Activated T-cell treated with anti-CD3 and anti-CD28 coated beads for 4 hours (primary cell): ENCODE results near the gene TRIP12.
"Not testable (repeated sequence)": the region's sequence is repeated elsewhere in the genome, so short reads cannot be mapped to it uniquely, and the experiment has no call there.

Experiments used
- DNase-seq: peaks from one replicate; pipeline ENCODE4 v3.0.0-alpha.2; 2020

The TRIP12 gene

DNA sequence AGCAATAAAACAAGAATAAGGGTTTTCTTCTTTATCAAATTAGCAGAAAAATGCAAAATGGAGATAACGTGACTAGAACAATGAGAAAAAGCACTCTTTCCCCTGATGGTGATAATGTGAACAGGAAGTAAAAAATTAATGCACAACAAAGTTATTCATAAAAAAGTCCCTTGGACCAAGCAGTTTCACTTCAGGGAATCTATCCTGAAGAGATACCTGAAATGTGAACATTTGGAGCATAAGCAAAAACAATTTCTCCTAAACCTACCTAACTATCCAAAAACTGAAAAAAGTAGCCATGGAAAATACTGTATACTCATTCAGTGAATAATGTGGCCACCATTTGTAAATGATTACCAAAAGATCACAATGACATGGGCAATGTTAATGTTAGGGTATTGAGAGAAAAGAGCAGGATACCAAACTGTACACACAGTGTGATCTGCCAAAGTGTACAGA lies 48.7 kb downstream of the TRIP12 start:
- DNase-seq, result no peak

DNA sequence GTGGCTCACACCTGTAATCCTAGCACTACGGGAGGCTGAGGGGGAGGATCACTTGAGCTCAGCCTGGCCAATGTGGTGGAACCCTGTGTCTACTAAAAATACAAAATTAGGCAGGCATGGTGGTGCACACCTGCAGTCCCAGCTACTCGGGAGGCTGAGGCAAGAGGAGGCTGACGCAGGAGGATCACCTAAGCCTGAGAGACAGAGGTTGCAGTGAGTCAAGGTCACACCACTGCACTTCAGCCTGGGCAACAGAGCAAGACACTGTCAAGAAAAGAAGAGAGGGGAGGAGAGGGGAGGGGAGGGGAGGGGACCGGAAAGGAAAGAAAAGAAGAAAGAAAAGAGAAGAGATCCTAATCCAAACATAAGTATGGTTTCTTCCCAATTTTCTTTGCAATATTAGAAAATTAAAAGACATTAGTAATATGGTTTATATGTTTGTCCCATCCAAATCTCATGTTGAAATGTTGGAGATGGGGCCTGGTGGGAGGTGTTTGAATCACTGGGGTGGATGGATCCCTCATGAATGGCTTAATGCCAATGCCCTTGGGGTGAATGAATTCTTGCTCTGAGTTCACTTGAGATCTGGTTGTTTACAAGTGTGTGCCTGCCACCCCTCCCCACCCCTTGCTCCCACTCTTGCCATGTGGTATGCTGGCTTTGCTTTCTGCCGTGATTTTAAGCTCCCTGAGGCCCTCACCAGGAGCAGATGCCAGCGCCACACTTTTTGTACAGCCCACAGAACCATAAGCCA lies 50.7 kb downstream of the TRIP12 start:
- no peak for DNase-seq

DNA sequence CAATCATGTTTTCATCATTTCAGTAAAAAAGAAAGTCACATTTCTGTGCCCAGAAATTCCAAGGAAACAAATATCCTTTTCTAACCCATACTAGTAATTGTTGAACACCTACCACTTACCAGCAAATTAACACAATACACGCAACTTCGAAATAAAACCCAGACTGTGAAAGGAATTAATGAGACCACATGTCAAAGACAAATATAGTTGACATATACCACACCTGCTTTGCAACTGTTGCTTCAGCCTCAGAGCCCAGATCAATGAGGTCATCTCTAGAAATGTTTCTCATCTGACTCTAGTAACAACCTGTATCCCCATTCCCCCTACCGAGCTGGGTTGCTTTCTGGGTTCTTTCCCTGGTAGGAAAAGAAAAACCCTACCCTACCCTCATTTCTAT lies 52.6 kb downstream of the TRIP12 start:
- DNase-seq, result no peak

DNA sequence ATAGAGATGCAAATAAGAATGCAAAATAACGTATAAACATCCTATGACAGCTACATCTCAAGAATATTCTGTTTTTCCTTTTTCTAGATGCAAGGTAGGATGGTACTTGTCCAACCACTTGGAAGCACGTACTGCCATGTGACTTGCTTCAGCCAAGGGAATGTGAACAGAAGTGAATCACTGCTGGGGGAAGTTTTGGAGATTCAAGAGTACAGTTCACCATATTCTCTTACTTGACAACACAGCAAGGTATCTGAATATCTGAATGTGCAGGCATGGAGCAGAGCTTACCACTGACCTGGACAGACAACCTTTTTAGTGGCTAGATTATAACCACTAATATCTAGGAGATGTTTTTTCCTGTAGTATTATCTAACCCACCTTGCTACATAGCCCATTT lies 53.0 kb downstream of the TRIP12 start:
- no peak for DNase-seq

DNA sequence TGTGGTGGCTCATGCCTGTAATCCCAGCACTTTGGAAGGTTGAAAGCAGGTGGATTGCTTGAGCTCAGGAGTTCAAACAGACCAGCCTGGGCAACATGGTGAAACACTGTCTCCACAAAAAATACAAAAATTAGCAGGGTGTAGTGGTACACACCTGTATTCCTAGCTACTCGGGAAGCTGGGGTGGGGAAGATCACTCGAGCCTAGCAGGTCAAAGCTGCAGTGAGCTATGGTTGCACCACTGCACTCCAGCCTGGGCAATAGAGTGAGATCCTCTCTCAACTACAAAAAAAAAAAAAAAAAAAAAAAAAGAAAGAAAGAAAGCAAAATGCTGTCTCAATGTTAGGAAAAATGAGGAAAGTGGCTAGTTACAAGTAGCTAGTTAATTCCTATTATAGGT lies 56.8 kb downstream of the TRIP12 start:
- DNase-seq, result no peak

DNA sequence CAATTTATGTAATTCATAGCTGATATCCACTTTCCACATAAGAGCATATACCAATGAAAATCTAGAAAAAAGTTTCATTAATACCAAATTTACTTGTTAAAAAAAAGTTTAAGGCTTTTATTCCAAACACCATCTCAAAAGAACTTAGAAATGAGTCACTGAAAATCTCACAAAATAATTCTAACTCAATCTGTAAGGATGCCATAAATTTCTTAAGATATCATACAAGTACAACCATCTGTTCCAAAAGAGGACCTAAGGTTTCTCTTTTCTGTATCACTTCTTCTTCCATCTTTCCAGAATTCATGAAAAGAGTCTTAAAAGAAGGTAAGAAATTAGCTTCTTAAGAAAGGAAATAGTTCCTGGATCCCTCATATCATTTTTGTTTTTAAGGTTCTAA lies 60.4 kb downstream of the TRIP12 start:
- DNase-seq, result no peak

DNA sequence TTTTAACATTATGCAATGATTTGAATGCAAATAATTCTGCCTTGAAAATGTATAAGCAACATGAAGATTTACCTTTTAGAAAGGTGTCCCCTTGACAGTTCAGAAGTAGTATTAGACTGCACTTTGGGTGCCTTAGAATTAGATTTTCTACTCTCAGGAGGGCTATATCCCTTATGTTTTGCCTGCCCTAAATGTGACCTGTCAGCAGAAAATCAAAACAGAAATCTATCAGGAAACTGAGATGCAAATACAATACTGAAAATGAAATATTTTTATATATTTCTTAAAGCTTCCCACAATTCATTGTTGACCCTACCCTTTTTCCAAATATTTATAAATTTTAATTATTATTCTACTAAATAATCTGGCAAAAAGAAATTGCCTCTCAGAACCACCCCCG lies 61.5 kb downstream of the TRIP12 start:
- no peak for DNase-seq

DNA sequence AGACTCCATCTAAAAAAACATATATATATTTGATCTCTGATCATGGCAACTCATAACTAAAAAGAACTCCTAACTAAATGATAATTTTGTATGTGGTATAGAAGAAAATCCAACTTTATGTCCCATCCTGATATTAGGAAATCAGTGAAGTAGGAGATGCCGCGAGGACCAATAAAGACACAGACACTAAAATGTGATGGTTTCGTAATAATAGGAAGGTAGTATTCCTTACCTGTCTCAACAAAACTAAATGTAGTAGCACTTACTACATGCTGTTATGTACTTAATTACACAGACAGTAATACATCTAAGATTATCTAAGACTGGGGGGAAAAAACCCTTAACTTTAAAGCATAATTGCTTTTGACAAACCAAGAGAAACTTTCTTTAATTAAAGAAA lies 63.5 kb downstream of the TRIP12 start:
- DNase-seq, result no peak

DNA sequence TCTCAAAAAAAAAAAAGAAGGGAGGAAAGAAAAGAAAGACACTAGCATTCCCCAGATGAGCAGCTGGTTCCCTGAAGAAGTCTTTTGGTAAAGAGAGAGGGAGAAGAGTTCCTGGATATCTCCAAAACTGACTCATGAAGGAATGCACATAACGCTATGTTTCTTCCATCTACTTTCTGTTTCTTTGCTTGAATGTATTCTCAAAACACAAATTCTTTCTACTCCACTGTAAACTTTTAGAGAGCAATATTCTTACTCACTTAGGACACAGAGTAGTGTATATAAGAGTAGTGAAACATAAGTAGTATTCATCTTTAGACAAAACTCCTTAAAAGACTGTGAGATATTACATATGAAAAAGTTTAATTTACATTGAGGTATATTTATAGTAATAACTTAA lies 64.2 kb downstream of the TRIP12 start:
- no peak for DNase-seq

DNA sequence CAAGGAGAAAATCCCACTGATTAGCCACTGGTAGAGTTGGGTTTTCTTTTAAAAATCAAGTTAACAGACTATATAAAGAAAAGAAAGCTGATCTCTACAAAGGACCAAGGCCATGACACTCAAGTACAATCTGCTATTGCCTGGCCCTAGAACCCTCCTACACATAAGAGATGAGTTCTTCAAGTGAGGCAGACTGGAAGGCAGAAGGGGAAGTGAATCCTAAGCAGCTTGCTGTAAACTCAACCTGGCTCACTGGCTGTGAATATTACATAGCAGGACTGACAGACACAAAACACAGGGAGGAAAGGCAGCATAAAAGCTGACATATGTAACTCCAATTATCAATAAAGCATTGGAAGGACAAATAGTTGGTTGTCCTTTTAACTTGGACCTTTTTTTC lies 65.4 kb downstream of the TRIP12 start:
- no peak for DNase-seq

DNA sequence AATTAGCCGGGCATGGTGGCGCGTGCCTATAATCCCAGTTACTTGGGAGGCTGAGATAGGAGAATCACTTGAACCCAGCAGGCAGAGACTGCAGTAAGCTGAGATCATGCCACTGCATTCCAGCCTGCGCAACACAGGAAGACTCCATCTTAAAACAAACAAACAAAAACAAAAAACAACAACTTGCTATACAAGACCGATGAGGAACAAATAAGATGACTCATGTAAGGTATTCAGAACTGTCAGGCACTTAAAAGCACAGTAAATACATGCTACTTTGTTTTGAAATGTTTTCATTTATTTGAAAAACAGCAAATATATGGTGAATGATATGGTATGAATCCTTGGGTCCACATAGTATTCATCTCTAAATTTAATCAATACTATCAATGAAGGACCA lies 66.7 kb downstream of the TRIP12 start:
- DNase-seq, result no peak

DNA sequence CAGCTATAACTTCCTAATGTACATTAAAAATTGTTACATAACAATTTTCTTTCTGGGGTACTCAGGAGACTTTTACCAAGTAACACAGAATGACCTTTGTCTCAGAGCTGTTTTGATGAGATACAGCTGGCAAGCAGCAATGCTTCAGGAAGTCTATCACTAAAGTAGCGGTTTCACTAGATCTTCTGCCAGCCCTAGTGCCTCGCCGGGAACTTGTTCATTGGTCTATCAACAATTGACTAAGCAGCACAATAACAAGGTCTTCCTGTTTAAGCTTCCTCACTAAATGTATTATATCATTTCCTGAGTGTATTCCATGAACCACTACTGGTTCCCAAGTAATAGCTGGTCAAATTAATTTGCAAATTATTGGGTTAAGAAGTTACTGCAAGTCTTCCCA lies 69.2 kb downstream of the TRIP12 start:
- DNase-seq, result peak; percentile 7

DNA sequence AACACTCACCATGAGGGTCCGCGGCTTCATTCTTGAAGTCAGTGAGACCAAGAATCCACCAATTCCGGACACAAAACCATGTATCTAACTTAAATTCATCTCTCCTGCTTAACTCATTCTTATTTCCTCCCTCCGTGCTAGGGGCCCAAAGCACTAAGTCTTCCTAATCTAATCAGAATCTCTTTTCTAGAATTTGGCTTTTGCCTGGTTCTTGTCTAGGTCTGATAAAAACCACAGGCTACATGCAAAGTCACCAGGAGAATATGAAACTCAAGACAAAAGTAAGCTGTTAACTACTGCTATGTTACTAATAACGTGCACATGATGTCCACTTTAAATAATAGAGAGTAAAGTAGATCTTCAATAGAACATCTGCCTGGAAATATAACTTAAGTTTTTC lies 69.9 kb downstream of the TRIP12 start:
- DNase-seq, result no peak

DNA sequence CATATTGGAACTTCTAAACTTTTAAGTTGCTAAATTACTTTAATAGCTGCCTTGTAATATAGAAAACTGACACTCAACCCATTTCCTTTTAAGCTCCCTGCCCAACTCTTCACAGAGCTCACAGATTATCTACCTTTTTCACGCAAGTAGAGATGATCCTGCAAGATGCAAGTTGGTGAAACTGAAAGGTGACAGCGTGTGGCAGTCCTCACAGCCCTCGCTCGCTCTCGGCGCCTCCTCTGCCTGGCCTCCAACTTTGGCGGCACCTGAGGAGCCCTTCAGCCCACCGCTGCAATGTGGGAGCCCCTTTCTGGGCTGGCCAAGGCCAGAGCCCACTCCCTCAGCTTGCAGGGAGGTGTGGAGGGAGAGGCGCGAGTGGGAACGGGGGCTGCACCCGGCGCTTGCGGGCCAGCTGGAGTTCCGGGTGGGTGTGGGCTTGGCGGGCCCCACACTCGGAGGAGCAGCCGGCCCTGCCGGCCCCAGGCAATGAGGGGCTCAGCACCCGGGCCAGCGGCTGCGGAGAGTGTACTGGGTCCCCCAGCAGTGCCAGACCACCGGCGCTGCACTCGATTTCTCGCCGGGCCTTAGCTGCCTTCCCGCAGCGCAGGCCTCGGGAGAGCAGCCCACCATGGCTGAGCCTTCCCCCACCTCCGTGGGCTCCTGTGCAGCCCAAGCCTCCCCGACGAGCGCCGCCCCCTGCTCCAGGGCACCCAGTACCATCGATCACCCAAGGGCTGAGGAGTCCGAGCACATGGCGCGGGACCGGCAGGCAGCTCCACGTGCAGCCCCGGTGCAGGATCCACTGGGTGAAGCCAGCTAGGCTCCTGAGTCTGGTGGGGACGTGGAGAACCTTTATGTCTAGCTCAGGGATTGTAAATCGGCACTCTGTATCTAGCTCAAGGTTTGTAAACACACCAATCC lies 71.2 kb downstream of the TRIP12 start:
- DNase-seq, result not testable (repeated sequence)

DNA sequence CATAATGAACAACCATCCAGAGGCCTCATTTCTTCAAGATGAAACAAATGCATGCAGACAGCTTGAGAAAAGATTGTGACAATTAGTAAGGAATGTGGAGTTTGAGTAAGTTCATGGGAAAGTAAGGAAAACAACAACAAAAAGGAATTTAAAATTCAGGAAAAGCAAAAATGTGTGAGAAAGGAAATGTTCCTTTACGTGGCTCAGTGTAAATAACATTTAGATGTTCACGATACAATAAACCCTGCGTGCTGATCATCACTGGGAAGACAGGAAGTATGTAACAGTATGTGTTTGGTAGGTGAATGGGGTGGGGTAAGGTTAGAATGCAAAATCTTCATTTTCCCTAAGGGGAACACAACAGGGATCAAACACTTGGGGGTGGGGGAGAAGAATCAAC lies 72.7 kb downstream of the TRIP12 start:
- DNase-seq, result no peak

DNA sequence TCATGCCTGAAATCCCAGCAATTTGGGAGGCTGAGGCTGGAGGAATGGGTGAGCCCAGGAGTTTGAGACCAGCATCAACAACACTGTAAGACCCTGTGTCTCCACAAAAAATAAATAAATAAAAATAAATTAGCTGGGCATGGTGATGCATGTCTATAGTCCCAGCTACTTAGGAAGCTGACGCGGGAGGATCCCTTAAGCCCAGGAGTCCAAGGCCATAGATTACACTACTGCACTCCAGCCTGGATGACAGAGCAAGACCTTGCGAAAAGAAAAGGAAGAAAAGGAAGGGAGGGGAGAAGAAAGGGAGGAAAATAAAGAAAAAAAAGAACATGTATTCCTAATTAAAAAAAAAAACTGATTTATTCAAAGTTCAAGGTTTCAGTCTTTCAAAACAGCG lies 78.2 kb downstream of the TRIP12 start:
- DNase-seq, result no peak

DNA sequence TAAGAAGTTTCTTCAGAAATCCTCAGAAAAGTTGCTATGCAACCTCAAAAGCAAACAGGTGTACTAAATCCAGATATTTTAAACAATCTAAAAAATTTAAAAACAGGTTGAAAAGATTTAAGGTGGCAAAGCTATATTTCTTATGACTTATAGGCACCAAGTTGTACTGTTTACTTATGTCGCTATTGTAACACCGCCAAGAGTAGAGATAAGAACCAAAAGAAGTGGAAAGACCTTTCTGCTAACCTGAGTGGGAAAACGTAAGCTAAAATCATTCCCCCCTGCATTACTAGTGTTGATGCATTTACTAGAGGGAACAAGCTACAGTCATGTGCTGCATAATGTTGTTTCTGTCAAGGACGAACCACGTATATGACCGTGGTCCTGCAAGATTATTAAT lies 83.1 kb downstream of the TRIP12 start:
- DNase-seq, result no peak

DNA sequence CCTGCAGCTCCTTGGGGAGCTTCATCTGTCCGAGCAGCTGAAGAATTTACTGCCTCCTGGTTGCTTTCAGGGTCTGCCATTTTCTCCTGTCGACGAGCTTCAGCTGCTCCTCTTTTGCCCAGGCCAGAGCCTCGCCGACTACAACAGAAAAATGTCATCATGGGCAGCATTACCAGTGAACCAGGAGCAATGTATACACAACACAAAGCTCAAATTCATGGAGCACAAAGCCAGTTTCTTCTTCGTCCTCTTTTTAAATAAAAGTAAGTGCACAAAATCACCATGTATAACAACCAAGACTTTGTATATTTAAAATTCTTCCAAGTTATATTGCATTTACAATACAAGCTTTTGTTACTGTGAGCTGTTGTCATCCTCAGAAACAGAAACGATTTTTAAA lies 85.0 kb downstream of the TRIP12 start:
- no peak for DNase-seq

DNA sequence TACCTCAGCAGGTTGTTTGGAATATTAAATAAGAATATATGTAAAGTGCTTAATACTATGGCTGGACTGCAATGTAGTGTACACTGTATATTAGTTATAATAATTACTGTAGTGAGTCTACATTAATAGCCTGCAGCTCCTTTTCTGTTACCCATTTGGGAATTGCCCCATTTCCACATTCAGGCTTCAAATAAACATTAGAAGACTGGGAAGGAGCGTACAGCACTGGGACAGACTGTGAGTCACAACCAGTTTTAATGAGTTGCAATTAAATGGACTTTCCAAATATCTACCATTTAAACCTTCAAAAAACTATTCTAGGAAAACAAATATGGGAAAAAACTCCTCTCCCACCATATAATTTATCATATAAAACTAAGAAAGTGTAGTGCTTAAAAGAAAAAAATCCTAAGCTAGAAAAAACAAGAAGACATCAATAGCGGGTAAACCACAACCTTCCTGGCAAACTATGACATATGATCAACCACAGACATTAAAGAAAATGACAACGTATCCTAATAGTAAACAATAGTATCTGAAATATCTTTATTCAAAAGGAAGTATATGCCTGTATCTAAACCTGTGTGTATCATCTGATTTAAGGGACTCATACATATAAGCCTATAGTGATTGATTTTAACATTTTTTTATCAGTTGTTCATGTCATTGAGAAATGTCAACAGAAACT lies 86.1 kb downstream of the TRIP12 start:
- DNase-seq, result no peak

DNA sequence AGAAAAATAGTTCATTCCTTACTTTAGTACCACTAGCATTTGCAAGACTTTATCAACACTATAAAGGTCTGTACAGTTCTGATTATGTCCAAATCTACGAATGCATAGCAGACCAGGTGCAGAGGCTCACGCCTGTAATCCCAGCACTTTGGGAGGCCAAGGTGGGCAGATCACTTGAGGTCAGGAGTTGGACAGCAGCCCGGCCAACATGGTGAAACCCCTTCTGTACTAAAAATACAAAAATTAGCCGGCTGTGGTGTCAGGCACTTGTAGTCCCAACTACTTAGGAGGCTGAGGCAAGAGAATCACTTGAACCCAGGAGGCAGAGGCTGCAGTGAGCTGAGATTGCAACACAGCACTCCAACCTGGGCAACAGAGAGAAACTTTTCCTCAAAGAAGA lies 87.4 kb downstream of the TRIP12 start:
- not testable (repeated sequence) for DNase-seq

DNA sequence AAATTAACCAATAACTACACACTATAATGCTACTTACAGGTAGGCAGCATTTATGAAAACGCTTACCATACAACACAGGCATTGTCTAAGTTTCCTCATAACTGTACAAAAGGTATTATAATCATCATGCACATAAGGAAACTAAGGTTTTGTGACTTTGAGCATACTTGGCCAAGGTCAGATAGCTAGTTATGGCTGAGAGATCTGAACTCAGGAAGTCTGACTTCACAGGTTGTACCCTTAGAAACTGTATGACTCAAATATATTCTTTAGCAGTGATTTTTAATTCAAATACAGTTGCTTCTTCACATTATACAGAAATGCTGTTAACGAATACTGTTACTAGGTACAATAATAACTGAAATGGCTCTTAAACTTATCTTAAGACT lies 89.3 kb downstream of the TRIP12 start:
- no peak for DNase-seq

DNA sequence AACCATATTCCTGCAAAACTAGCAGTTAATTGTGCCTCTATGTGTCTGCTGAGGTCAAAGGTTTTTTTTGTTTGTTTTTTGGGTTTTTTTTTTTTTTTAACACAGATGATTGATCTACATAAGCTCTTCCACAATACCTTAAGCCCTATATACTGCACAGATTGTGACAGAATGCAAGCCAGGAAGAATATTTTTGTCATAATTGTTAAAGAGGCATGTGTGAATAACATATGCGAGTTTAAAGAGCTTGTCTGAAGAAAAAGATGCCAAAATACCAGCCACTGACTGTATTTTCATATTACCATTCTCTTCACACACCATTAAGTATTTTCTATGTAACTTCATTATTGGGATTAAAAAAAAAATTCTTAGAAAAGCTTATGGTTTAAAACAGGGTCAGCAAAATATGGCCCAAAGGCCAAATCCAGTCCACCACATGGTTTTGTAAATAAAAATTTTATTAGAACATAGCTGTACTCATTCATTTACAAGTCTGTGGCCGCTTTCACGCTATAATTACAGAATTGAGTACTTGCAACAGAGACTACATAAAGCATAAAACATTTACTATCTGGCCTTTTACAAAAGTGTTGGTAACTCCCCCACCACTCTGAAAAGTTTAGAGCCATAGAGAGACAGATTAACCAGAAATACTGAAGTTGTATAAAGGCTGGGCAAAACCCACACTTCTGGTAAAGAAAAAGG lies 89.9 kb downstream of the TRIP12 start:
- DNase-seq, result no peak

DNA sequence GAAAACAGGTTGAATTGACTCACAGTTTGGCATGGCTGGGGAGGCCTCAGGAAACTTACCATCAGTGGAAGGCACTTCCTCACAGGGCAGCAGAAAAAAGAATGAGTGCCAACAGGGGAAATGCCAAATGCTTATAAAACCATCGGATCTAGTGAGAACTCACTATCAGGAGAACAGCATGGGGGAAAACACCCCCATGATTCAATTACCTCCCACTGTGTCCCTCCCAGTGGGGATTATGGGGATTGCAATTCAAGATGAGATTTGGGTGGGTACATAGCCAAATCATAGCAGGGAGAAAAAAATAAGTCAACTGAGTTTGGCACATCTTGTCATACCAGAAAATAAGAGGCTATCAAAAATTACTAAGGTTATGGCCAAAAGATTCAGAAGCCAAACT lies 96.3 kb downstream of the TRIP12 start:
- DNase-seq, result no peak
